HepG2 (cell line): Measurements from ENCODE around the gene SRC. TPM values are rescaled to one million over a fixed set of nuclear protein-coding genes. Genes with fewer than 3 reads are reported as not detected.

Source experiments
- AHR ChIP-seq: IDR thresholded peaks from 2 replicates; pipeline ENCODE4 v1.6.1; 2018; ENCODE audit warnings: missing genetic modification reagents, missing compliant biosample characterization
- ATRX ChIP-seq: sonication (generic); formaldehyde crosslinking; IDR thresholded peaks from 2 replicates; pipeline ENCODE4 v1.4.0; 2020; ENCODE audit warnings: missing genetic modification reagents, borderline replicate concordance
- ELF3 ChIP-seq: IDR thresholded peaks from 2 replicates; pipeline ENCODE4 v1.6.1; 2016; ENCODE audit warnings: missing genetic modification reagents, missing compliant biosample characterization
- ETV5 ChIP-seq: IDR thresholded peaks from 2 replicates; pipeline ENCODE4 v1.6.1; 2018; ENCODE audit warnings: missing biosample characterization, missing genetic modification reagents, inconsistent platforms, borderline replicate concordance
- MEIS1 ChIP-seq: sonication (generic); formaldehyde crosslinking; IDR thresholded peaks from 2 replicates; pipeline ENCODE4 v1.9.0; 2021; ENCODE audit warnings: mild to moderate bottlenecking, missing genetic modification reagents, moderate library complexity, borderline replicate concordance
- MXD4 ChIP-seq: IDR thresholded peaks from 2 replicates; pipeline ENCODE4 v1.6.1; 2016; ENCODE audit warnings: mild to moderate bottlenecking, missing biosample characterization, missing genetic modification reagents
- ONECUT2 ChIP-seq: sonication (generic); formaldehyde crosslinking; IDR thresholded peaks from 2 replicates; pipeline ENCODE4 v1.4.0; 2020; ENCODE audit warnings: missing genetic modification reagents
- PRPF4 ChIP-seq: fragments of 200-400 bp; formaldehyde crosslinking; IDR thresholded peaks from 2 replicates; pipeline ENCODE4 v1.6.1; 2016; ENCODE audit warnings: low read length, low read depth; ENCODE audit not compliant: poor library complexity, severe bottlenecking
- SP4 ChIP-seq: sonication (generic); formaldehyde crosslinking; IDR thresholded peaks from 2 replicates; pipeline ENCODE4 v1.8.1; 2023; ENCODE audit warnings: mild to moderate bottlenecking, missing genetic modification reagents
- SUZ12 ChIP-seq: fragments of 150-350 bp; IDR thresholded peaks from 2 replicates; pipeline ENCODE4 v1.6.1; 2014; ENCODE audit warnings: low read depth, low read length
- ZNF256 ChIP-seq: sonication (generic); formaldehyde crosslinking; conservative IDR thresholded peaks from 2 replicates; pipeline ENCODE4 v1.4.0; 2020; ENCODE audit warnings: missing genetic modification reagents
- ZNF333 ChIP-seq: sonication (generic); formaldehyde crosslinking; IDR thresholded peaks from 2 replicates; pipeline ENCODE4 v1.4.0; 2020; ENCODE audit warnings: mild to moderate bottlenecking, missing genetic modification reagents, borderline replicate concordance
- ZNF556 ChIP-seq: sonication (generic); formaldehyde crosslinking; IDR thresholded peaks from 2 replicates; pipeline ENCODE4 v1.4.0; 2020; ENCODE audit warnings: mild to moderate bottlenecking, missing genetic modification reagents, borderline replicate concordance
- polyA plus RNA-seq, 8 experiments: library from polyadenylated mRNA; depleted of rRNA in 3 of 8; stranded (reverse) in 7 of 8; unstranded in 1 of 8; fragments of >200 nt; fragmentation: Illumina TruSeq in 4 of 8; extraction: Trizol in 4 of 8; gene quantifications; 2 replicates each; pipeline versions ENCODE4 v1.2.1 to v1.2.3, GENCODE V29; 2011 to 2016; ENCODE audit warnings: low read depth in 4 of 8, missing spikeins in 1 of 8, mixed read lengths in 1 of 8; ENCODE audit not compliant: insufficient read depth in 1 of 8
- total RNA-seq, 5 experiments: library from RNA; depleted of rRNA; stranded (reverse); fragments of >200 nt; fragmentation: Illumina TruSeq; extraction: Trizol; gene quantifications; 2 replicates each; pipeline ENCODE4 v1.2.3, GENCODE V29; 2016; ENCODE audit warnings: low read depth in 1 of 5
- TF ChIP-seq, protein P1 (sequence below): sonication (generic); formaldehyde crosslinking; IDR thresholded peaks from 2 replicates; pipeline ENCODE4 v1.5.0; 2020; ENCODE audit warnings: mild to moderate bottlenecking, missing genetic modification reagents
- TF ChIP-seq, protein P2 (sequence below): sonication (generic); formaldehyde crosslinking; IDR thresholded peaks from 2 replicates; pipeline ENCODE4 v1.5.0; 2020; ENCODE audit warnings: missing genetic modification reagents, mild to moderate bottlenecking, borderline replicate concordance
- TF ChIP-seq, protein P3 (sequence below), 2 experiments: sonication (generic) in 1 of 2; formaldehyde crosslinking in 1 of 2; IDR thresholded peaks; 2 replicates each; pipeline versions ENCODE4 v1.4.0 to v1.6.1; 2018 to 2020; ENCODE audit warnings: missing genetic modification reagents in 2 of 2, borderline replicate concordance in 1 of 2, low read depth in 1 of 2, mild to moderate bottlenecking in 1 of 2, missing biosample characterization in 1 of 2
- TF ChIP-seq, protein P4 (sequence below): sonication (generic); formaldehyde crosslinking; IDR thresholded peaks from 2 replicates; pipeline ENCODE4 v1.4.0; 2020; ENCODE audit warnings: missing genetic modification reagents
- TF ChIP-seq, protein P5 (sequence below): IDR thresholded peaks from 2 replicates; pipeline ENCODE4 v1.6.1; 2016; ENCODE audit warnings: mild to moderate bottlenecking, missing biosample characterization, missing genetic modification reagents
- TF ChIP-seq, protein P6 (sequence below): sonication (generic); formaldehyde crosslinking; IDR thresholded peaks from 2 replicates; pipeline ENCODE4 v1.4.0; 2020; ENCODE audit warnings: missing genetic modification reagents, borderline replicate concordance

SRC gene
- total and polyA plus RNA-seq, 2 of the 13 experiments (the other 11 are each of a cell fraction or from before 2014, with no cell fraction given), result 54.7 to 192 TPM

DNA sequence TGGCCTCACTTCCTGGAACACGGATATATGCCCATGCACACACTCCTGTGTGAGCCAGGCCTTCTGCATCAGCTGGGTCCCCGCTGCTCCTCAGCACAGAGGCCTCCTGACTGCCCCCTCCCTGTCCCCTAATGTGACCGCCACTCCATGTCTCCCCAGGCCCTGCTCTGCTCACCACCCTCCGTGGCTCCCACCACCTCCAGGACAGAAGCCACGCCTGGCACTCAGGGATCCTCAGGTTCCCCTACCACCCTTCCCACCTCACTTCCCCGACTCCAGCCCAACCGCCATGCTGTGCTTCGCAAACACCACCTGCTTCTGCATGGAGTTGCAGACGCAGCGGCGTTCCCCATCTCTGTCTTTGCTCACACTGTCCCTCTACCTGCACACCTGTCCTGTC, 4.3 kb upstream of the SRC start (continued):
- TF ChIP-seq, protein P1, sequence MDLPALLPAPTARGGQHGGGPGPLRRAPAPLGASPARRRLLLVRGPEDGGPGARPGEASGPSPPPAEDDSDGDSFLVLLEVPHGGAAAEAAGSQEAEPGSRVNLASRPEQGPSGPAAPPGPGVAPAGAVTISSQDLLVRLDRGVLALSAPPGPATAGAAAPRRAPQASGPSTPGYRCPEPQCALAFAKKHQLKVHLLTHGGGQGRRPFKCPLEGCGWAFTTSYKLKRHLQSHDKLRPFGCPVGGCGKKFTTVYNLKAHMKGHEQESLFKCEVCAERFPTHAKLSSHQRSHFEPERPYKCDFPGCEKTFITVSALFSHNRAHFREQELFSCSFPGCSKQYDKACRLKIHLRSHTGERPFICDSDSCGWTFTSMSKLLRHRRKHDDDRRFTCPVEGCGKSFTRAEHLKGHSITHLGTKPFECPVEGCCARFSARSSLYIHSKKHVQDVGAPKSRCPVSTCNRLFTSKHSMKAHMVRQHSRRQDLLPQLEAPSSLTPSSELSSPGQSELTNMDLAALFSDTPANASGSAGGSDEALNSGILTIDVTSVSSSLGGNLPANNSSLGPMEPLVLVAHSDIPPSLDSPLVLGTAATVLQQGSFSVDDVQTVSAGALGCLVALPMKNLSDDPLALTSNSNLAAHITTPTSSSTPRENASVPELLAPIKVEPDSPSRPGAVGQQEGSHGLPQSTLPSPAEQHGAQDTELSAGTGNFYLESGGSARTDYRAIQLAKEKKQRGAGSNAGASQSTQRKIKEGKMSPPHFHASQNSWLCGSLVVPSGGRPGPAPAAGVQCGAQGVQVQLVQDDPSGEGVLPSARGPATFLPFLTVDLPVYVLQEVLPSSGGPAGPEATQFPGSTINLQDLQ, result no peak
- TF ChIP-seq ATRX (no peak), SUZ12 (no peak), SP4 (peak; percentile 35; the same call in 1 of the 2 replicates), ZNF256 (no peak), ZNF333 (CRISPR knock-in tag) (no peak), AHR (CRISPR knock-in tag) (peak; percentile 30; the same call in 1 of the 2 replicates), ZNF556 (CRISPR knock-in tag) (0 out of 2 replicates have a peak, but pooled peaks have one; percentile 30), MEIS1 (CRISPR knock-in tag) (no peak), ETV5 (CRISPR knock-in tag) (0 out of 2 replicates have a peak, but pooled peaks have one; percentile 1), ONECUT2 (CRISPR knock-in tag) (no peak), ELF3 (CRISPR knock-in tag) (no peak), PRPF4 (peak; percentile 74), MXD4 (CRISPR knock-in tag) (no peak)
- TF ChIP-seq, protein P2, sequence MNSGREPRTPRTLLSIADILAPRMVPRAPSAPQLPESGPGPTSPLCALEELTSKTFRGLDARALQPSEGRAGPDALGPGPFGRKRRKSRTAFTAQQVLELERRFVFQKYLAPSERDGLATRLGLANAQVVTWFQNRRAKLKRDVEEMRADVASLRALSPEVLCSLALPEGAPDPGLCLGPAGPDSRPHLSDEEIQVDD (CRISPR knock-in tag), result no peak
- TF ChIP-seq, protein P3, sequence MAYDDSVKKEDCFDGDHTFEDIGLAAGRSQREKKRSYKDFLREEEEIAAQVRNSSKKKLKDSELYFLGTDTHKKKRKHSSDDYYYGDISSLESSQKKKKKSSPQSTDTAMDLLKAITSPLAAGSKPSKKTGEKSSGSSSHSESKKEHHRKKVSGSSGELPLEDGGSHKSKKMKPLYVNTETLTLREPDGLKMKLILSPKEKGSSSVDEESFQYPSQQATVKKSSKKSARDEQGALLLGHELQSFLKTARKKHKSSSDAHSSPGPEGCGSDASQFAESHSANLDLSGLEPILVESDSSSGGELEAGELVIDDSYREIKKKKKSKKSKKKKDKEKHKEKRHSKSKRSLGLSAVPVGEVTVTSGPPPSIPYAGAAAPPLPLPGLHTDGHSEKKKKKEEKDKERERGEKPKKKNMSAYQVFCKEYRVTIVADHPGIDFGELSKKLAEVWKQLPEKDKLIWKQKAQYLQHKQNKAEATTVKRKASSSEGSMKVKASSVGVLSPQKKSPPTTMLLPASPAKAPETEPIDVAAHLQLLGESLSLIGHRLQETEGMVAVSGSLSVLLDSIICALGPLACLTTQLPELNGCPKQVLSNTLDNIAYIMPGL (CRISPR knock-in tag; IDR thresholded peaks at IDR 0.05; ENCODE audit: borderline replicate concordance in 1 of 2, low read depth in 1 of 2), result no peak
- TF ChIP-seq, protein P4, sequence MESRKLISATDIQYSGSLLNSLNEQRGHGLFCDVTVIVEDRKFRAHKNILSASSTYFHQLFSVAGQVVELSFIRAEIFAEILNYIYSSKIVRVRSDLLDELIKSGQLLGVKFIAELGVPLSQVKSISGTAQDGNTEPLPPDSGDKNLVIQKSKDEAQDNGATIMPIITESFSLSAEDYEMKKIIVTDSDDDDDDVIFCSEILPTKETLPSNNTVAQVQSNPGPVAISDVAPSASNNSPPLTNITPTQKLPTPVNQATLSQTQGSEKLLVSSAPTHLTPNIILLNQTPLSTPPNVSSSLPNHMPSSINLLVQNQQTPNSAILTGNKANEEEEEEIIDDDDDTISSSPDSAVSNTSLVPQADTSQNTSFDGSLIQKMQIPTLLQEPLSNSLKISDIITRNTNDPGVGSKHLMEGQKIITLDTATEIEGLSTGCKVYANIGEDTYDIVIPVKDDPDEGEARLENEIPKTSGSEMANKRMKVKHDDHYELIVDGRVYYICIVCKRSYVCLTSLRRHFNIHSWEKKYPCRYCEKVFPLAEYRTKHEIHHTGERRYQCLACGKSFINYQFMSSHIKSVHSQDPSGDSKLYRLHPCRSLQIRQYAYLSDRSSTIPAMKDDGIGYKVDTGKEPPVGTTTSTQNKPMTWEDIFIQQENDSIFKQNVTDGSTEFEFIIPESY (CRISPR knock-in tag), result peak; percentile 59
- TF ChIP-seq, protein P5, sequence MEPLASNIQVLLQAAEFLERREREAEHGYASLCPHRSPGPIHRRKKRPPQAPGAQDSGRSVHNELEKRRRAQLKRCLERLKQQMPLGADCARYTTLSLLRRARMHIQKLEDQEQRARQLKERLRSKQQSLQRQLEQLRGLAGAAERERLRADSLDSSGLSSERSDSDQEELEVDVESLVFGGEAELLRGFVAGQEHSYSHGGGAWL (CRISPR knock-in tag), result no peak
- TF ChIP-seq, protein P6, sequence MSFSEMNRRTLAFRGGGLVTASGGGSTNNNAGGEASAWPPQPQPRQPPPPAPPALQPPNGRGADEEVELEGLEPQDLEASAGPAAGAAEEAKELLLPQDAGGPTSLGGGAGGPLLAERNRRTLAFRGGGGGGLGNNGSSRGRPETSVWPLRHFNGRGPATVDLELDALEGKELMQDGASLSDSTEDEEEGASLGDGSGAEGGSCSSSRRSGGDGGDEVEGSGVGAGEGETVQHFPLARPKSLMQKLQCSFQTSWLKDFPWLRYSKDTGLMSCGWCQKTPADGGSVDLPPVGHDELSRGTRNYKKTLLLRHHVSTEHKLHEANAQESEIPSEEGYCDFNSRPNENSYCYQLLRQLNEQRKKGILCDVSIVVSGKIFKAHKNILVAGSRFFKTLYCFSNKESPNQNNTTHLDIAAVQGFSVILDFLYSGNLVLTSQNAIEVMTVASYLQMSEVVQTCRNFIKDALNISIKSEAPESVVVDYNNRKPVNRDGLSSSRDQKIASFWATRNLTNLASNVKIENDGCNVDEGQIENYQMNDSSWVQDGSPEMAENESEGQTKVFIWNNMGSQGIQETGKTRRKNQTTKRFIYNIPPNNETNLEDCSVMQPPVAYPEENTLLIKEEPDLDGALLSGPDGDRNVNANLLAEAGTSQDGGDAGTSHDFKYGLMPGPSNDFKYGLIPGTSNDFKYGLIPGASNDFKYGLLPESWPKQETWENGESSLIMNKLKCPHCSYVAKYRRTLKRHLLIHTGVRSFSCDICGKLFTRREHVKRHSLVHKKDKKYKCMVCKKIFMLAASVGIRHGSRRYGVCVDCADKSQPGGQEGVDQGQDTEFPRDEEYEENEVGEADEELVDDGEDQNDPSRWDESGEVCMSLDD (CRISPR knock-in tag), result no peak
